Activated CD4-positive, alpha-beta T cell treated with anti-CD3 and anti-CD28 coated beads for 4 hours (primary cell): Measurements from ENCODE around the gene STRAP.
"Not testable (repeated sequence)": the region's sequence is repeated elsewhere in the genome, so short reads cannot be mapped to it uniquely, and the experiment has no call there.

ENCODE experiments used
- DNase-seq, 2 donors: peaks; one replicate each; pipeline ENCODE4 v3.0.0-alpha.2; 2020

STRAP gene

GRCh38 chr12:15873556-15873955, 8.6 kb upstream of the STRAP start:
- DNase-seq: no peak

- not testable (repeated sequence) for DNase-seq
These were observed 7.5 kb upstream of the STRAP start for GRCh38 chr12:15874556-15875145.

DNA sequence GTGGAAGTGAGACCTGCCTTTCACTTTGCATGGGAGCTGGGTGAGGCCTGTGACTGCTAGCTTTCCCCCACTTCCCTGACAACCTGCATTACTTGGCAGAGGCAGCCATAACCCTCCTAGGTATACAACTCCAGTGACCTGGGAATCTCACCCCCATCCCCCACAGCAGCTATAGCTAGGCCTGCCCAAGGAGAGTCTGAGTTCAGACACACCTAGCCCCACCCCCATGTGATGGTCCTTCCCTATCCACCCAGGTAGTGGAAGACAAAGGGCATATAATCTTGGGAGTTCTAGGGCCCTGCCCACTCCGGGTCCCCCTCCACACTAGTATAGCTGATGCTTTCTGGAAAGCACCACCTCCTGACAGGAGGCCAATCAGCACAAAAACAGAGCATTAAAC, 6.3 kb upstream of the STRAP start:
- no peak for DNase-seq

DNA sequence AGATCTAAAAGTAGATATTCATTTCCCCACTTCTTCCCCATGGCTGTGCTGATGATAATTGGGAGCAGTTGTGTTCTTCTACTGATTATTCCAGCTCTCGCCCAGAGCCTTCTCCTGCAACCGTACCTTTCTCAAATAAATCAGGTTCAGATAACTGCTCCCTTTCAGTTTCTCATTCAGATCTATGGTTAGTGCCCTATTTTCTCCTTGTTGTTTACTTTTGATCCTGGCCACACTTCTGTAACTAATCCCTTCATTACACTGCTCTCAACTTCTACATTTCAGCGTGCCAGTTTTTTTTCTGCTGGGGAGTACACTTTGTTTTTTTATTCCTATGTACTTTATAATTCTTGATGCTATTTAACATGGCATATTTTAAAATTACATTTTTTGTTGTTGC, 2.8 kb upstream of the STRAP start:
- no peak for DNase-seq

DNA sequence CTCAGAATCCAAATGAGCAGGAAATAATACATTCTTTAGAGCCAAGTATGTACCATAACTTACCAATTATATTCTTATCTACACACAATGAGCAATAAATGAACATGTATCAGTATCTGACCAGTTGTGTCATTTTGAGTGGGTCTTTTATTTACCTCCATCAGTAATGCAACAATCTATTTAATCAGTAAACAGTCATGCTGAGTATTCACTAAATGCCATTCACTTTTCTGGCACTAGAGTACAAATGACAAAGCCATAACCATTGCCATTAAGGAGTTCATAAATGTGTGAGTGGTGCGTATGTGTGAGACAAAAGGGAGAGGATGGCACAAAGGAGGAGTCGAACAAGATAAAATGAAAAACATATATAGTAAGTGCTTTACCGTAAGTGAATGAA, 1.5 kb upstream of the STRAP start:
- DNase-seq: no peak

DNA sequence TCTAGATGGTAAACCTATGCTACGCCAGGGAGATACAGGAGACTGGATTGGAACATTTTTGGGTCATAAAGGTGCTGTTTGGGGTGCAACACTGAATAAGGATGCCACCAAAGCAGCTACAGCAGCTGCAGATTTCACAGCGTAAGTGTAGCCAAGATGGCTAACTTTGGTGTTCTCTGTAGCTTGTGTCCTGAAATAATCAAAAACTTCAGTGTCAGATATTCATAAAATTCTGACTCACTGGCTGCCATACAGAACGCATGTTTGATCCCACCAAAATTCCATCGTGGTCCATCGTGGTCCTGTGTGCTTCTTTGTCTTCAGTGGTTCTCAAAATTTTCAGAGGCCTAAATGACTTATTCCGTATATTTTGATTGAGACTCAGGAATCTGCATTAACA, 1.3 kb downstream of the STRAP start:
- no peak for DNase-seq

GRCh38 chr12:15886372-15887042, 4.3 kb downstream of the STRAP start:
- DNase-seq: no peak

DNA sequence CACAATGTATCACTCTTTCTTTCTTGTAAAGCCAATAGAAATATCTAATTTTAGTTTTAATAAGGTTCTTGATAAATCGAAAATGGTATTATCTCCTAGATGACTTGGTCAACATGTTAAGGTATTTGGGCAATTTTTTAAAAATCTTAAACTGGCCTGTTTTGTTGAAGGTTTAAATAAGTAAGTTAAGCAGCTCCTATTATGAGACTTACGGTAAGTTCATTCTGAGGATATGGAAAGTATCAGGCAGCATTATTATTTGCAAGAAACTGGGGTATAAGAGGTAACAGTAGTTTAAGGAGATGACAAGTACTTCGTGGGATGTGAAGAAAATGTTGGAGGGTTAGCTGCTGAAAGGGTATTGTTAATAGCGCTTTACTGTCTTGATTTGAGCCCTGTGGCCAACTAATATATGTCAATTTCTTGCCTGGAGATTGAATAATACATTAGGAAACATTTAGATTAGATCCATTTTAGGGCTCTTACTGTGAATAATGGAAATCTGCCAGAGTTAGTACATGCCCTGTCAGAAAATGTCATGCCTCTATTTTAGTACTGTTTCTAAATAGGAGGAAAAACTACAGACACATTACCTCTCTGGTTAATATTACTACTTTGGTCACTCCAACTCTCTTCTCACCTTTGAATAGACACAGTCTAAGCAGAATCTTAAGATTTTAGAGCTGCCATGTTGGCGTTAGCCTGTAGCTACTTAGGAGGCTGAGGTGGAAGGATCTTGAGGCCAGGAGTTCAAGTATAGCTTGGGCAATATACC, 5.0 kb downstream of the STRAP start:
- no peak for DNase-seq

- no peak for DNase-seq
These were observed 10.6 kb downstream of the STRAP start for GRCh38 chr12:15892645-15893259.

GRCh38 chr12:15893260-15893659, 11.1 kb downstream of the STRAP start:
- no peak for DNase-seq

DNA sequence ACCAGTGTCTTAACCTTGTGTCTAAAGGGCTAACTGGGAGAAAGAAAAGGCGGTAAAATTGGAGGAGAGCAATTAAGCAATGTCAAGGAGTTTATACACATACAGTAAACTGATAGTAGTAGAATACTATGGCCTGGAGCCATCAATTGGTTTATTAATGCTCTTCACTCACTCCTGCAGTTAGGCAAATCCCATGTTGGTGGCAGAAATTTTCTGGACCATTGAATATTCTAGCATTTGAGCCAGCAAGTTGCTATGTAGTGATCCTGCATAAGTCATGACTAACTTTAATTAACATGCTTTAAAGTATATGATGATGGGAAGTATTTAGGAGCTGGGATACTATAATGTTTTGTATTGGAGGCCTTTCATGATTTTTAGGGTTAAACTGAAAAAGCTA, 14.7 kb downstream of the STRAP start:
- no peak for DNase-seq

- DNase-seq: no peak
These were observed 15.2 kb downstream of the STRAP start for GRCh38 chr12:15897433-15897832.

DNA sequence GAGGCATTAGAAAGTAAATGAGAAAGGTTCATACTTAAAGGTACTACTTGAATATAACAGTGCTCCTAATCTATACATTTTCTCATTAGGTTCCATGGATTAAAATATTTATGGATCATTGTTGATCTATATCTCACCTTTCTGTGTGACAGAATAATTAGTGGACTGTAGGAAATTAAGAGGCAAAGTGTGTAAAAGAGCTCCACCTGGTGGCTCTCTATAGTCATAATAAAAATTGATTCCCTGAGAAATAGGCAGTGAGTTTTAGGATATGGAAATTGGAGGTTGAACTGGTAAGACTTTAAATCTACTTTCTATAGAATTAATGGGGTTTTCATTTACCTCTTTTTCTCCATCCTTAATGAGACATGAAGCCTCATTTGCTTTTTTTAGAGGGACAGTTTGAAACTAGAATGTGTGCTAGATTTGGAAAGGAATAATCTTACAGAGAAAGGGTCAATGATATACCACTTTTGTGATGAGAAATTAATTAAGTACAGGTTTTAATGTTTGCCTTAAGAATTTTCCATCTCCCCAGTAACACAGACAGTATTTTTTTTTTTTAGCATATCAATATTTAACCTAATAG, 17.2 kb downstream of the STRAP start:
- no peak for DNase-seq

GRCh38 chr12:15904378-15904920, 22.3 kb downstream of the STRAP start:
- no peak for DNase-seq

DNA sequence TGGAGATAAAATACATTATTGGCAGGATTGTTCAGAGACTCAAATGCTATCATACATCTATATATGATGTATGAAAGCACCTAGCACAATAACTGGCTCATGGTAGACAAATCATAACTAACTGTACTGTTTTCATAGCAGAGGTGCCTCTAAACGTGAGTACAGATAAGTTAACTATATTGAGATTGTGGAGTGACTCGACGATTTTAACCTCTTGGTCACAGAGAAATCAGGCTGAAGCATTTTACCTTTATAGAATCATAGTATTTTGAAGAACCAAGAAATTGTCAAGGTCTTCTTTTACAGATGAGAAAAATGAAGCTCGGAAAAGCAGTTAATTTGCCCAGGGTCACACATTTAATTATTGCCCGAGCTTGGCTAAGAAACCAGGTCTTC, 28.3 kb downstream of the STRAP start:
- no peak for DNase-seq

DNA sequence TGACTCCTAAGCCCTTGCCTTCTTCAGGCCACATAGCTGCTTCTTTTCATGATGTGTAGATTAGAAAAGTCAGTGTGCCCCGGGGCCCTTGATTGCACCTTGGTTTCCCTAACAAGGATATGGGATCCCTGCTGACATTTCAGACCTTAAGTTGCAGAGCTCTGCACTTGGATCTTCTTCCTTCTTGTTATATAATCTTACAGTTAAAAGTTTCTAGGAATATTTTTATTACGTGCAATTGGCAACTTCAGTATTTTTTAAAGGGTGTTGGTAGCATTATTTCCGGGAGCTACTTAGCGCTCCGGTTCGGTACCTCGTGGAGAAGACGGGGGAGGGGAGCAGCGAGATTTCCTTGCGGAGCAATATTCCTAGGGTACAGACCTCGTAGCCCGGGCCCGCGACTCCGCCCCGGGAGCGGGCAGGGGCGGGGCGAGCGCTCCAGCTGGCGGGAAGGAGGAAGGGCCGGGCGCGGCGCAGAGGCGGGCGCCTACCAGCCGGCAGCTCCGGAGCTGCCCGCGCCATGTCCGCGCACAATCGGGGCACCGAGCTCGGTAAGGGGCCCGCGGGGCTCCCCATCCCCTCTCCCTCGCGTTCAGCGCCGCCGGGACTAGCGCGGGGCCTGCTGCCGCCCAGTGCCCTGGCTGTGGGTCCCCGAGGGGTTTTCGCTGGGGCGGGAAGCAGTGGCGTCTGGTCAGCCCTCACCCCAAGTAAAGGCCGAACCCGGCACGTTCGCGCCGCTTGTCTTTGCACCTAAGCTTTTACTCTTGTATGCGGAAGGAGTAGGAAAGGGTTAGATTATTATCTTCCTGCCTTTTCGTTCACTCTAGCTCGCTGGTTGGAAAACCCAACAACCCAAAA, 28.9 kb downstream of the STRAP start, which contains the start of gene DERA:
Gene DERA (plus strand): TSS at position 469 of the 858 bp plus-strand sequence. CDS start 52 bp downstream, at position 521.
- DNase-seq: peak; percentile 48

GRCh38 chr12:15911931-15912330, 29.7 kb downstream of the STRAP start:
- not testable (repeated sequence) for DNase-seq

DNA sequence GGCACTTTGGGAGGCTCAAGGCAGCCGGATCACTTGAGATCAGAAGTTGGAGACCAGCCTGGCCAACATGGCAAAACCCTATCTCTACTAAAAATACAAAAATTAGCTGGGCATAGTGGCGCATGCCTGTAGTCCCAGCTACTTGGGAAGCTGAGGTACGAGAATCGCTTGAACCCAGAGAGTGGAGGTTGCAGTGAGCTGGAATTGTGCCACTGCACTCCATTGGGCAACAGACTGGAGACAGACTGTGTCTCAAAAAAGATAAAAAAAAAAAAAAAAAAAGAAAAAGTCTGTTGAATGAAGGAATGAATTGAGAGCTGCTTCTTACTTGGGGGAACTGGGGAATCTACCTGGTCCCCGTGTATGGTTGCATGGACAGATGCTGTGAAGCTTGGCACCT, 31.9 kb downstream of the STRAP start:
- DNase-seq: not testable (repeated sequence)

- no peak for DNase-seq
These were observed 35.9 kb downstream of the STRAP start for GRCh38 chr12:15918066-15918465.

- no peak for DNase-seq
These were observed 37.2 kb downstream of the STRAP start for GRCh38 chr12:15919418-15919817.

DNA sequence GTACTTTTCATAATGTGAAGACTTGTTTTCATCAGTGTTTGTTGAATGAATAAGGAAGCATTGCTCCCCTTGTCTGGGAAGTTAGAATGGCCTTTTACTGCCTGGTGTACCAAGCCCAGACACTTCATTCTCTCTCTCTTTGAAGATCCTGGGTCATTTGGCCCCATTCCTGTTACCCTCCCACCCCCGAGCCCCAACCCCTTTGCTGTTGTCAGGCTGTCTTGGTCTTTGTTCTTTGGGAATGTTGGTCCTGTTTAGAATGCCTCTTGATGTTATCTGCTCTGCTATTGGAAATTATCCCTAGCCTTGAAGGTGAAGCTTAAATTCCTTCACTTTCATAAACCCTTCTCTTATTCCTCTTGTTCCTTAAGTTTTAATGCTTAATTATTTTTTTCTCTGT, 42.8 kb downstream of the STRAP start:
- DNase-seq: no peak

GRCh38 chr12:15928346-15928745, 46.2 kb downstream of the STRAP start:
- no peak for DNase-seq
